Astrocyte of the spinal cord (primary cell): ENCODE results near the gene PRMT1.

Source experiments
- DNase-seq: peaks from one replicate; pipeline ENCODE4 v3.0.0; 2011; ENCODE audit warnings: low read depth, low spot score
- H3K4me3 ChIP-seq: 2 replicates; pipeline ENCODE4 v1.5.1; 2011; ENCODE audit warnings: low read depth, mild to moderate bottlenecking, low read length, moderate library complexity
- CTCF ChIP-seq: IDR thresholded peaks from 2 replicates; pipeline ENCODE4 v1.5.1; 2012; ENCODE audit warnings: low read depth, mild to moderate bottlenecking, low read length, inconsistent platforms
- in situ Hi-C: cut with HindIII; loops from 2 replicates; pipeline ENCODE4 v1.10.0; 2017; ENCODE audit warnings: low sequenced_read_pairs

Gene PRMT1

DNA sequence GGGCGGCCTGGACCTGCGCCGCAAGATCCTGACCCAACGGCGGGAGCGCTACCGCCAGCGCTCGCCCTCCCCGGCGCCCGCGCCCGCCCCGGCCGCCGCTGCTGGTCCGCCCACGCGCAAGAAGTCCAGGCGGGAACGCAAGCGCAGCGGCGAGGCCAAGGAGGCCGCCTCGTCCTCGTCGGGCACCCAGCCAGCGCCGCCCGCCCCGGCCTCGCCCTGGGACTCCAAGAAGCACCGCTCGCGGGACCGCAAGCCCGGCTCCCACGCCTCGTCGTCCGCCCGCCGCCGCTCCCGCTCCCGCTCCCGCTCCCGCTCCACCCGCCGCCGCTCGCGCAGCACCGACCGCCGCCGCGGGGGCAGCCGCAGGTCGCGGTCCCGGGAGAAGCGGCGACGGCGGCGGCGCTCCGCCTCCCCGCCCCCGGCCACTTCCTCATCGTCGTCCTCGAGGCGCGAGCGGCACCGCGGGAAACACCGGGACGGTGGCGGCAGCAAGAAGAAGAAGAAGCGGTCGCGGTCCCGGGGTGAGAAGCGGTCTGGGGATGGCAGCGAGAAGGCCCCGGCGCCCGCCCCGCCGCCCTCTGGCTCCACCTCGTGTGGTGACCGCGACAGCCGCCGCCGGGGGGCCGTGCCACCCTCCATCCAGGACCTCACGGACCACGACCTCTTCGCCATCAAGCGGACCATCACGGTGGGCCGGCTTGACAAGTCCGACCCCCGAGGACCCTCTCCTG is 25.1 kb upstream of the PRMT1 start:
- TF ChIP-seq CTCF = no peak
- DNase-seq = no peak
- no peak overlapping the region for H3K4me3 ChIP-seq
- in situ Hi-C loops = no loop called here

GRCh38 chr19:49652551-49653465 is 24.3 kb upstream of the PRMT1 start:
- DNase-seq = no peak
- no peak overlapping the region for H3K4me3 ChIP-seq
- in situ Hi-C loops = no loop called here
- no peak for TF ChIP-seq CTCF

GRCh38 chr19:49653466-49653806 is 23.6 kb upstream of the PRMT1 start:
- in situ Hi-C loops = no loop called here
- H3K4me3 ChIP-seq = no peak overlapping the region
- TF ChIP-seq CTCF = no peak
- no peak for DNase-seq

GRCh38 chr19:49654581-49654980 is 22.5 kb upstream of the PRMT1 start:
- in situ Hi-C loops = no loop called here
- DNase-seq = no peak
- H3K4me3 ChIP-seq = no peak overlapping the region
- no peak for TF ChIP-seq CTCF

GRCh38 chr19:49655570-49656455 is 21.3 kb upstream of the PRMT1 start:
- in situ Hi-C loops = no loop called here
- TF ChIP-seq CTCF = no peak
- H3K4me3 ChIP-seq = no peak overlapping the region
- DNase-seq = no peak

DNA sequence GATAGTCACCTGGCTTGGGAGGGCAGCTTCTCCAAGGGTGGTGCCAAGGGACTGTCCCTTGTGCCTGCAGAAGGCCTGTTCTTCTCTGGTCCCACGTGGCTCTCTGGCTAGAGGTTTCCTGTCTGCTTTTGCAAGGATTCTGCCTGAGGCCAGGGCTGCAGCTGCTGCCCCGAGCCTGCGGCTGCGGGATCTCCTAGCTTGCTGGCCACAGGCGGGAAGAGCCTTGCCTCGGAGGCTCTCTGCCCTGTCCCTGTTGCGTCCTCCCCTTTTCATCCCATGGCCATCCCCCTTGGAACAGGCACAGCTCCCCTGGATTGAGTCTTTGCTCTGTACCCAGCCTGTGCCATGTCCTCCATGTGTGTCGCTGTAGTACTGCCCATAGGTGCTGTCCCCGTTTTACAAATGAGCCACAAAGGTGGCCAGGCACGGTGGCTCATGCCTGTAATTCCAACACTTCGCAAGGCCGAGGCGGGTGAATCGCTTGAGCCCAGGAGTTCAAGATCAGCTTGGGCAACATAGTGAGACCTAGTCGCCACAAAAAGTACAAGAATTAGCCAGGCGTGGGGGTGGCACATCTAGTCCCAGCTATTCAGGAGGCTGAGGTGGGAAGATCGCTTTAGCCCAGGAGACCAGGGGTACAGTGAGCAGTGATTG is 20.5 kb upstream of the PRMT1 start:
- no peak for TF ChIP-seq CTCF
- H3K4me3 ChIP-seq = no peak overlapping the region
- in situ Hi-C loops = no loop called here
- DNase-seq = no peak
